ENCODE data around the gene SNRK.

DNA sequence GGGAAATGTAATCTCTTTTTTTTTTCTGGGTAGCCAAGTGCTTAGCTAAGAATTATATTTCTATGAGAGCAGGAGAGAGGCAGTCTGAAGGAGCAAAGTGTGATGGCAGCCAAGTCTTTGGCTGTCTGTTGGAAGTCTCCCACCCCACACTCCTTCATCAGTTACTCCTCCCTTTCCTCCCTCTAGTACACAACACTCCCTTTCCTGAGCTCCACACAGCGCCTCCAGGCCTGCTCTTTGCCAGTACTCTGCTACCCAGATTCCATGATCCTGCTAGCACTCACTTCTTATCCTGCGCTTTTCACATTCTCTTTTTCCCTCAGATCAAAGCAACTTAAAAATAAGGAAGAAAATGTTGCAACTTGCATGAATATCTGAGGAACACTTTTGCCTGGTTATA lies 37.4 kb upstream of the SNRK start:
- no peak for TF ChIP-seq CTCF (IDR thresholded peaks at IDR 0.05)
- no peak for TF ChIP-seq POLR2A (IDR thresholded peaks at IDR 0.05)
